ENCODE data around the gene PKDCC.

PKDCC gene, protein sequence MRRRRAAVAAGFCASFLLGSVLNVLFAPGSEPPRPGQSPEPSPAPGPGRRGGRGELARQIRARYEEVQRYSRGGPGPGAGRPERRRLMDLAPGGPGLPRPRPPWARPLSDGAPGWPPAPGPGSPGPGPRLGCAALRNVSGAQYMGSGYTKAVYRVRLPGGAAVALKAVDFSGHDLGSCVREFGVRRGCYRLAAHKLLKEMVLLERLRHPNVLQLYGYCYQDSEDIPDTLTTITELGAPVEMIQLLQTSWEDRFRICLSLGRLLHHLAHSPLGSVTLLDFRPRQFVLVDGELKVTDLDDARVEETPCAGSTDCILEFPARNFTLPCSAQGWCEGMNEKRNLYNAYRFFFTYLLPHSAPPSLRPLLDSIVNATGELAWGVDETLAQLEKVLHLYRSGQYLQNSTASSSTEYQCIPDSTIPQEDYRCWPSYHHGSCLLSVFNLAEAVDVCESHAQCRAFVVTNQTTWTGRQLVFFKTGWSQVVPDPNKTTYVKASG

DNA sequence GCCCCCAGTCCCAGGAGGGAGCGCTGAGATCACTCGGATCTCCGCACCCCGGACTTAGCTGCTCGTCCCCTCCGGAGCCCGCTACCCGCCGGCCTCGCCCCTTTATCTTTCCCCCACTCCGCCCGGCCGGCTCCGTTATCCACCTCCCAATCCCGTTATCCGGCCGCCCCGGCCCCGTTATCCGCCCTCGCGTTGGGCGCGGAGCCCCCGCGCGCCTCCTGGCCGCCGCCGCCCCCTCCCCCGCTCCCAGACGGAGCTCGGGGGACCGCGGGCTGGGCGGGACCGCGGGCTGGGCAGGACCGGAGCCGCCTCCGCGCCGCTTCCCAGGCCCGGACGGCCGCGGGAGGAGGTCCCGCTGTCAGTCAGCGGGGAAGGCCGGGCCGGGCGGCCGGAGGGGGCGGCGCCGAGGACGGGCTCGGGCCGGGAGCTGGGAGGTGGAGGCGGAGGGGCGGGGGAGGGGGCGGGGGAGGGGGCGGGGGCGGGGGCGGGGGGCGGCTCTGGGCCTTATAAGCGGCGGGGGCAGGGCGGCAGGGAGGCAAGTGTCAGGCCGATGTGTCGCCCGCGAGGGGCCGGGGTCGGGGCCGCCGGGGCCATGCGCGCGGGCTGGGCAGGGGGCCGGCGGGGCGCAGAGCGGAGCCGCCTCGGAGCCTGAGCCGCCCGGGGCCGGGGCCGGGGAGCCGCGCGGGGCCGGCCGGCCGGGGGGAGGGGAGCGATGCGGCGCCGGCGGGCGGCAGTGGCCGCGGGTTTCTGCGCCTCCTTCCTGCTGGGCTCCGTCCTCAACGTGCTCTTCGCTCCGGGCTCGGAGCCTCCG, at the start of gene PKDCC:
Gene PKDCC, plus strand, starts transcription at position 534 of the 811 bp plus-strand sequence. Its CDS starts 179 bp downstream, at position 713.
- DNase-seq (ENCODE audit: low read depth) = peak; percentile 86

- no peak for DNase-seq (ENCODE audit: low read depth)
Measured at GRCh38 chr2:41998186-41999127, 49.4 kb upstream of the PKDCC start.

DNA sequence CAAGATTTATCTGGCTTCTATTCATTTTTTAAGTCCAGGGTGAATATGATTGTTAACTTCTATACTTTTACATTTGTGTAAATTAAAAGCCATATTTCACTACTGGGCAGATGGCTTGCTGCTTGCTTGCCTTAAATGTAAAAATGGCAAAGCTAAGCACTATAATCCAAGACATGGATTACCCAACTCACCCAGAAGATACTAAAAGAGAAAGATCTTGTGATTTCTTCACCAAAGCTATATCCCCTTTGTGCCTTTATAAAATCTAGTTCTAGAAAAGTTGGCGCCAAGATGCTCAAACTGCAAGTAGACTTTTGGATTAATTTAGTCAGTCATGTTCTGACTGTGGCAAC, 48.7 kb upstream of the PKDCC start:
- DNase-seq (ENCODE audit: low read depth) = no peak

- no peak for DNase-seq (ENCODE audit: low read depth)
Measured at GRCh38 chr2:41999592-42000281, 48.1 kb upstream of the PKDCC start.

- DNase-seq (ENCODE audit: low read depth) = no peak
Measured at GRCh38 chr2:42001711-42002201, 46.1 kb upstream of the PKDCC start.

GRCh38 chr2:42007551-42007950, 40.3 kb upstream of the PKDCC start:
- no peak for DNase-seq (ENCODE audit: low read depth)

- peak; percentile 15 for DNase-seq (ENCODE audit: low read depth)
Measured at GRCh38 chr2:42008241-42008921, 39.4 kb upstream of the PKDCC start.

- DNase-seq (ENCODE audit: low read depth) = no peak
Measured at GRCh38 chr2:42009657-42010580, 37.9 kb upstream of the PKDCC start.

DNA sequence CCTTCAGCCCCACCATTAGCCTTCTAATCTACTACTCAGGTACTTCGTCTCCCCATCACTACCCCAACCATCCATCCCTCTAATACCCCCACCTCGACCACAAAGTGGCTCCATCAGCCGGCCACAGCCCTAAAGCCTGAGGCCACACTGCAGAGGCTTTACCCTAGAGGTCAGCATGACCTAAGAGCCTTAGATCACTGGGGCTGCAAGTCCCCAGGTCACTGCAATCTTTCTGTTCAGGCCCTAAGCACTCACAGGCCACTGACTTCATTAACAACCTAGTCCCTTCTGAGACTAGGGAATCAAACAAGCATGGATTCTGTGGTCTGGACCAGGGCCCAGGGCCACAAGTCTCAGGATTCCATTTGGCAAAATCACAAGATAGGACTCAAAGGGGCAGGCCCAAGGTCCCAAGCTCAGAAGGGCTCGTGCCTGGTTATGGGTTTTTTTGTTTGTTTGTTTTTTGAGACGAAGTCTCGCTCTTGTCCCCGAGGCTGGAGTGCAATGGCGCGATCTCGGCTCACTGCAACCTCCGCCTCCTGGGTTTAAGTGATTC, 37.0 kb upstream of the PKDCC start:
- DNase-seq (ENCODE audit: low read depth) = peak; percentile 59

GRCh38 chr2:42012137-42012536, 35.7 kb upstream of the PKDCC start:
- no peak for DNase-seq (ENCODE audit: low read depth)

DNA sequence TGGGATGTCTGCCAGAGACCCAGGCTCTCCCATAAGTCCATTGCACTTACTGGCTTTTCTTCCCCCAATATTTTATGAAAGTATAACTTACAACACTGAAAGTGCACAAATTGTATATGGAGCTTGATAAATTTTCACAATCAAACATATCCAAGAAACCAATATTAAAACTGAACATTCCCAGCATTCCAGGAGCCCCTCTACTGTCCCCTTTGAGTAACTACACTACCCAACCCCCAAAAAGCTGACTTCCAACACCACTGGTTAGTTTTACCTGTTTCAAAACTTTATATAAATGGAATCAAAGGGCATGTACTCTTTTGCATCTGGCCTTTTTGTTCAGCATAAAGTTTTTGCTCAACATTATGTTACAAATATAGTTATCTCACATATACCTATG, 35.2 kb upstream of the PKDCC start:
- no peak for DNase-seq (ENCODE audit: low read depth)

GRCh38 chr2:42013409-42013808, 34.4 kb upstream of the PKDCC start:
- DNase-seq (ENCODE audit: low read depth) = no peak

DNA sequence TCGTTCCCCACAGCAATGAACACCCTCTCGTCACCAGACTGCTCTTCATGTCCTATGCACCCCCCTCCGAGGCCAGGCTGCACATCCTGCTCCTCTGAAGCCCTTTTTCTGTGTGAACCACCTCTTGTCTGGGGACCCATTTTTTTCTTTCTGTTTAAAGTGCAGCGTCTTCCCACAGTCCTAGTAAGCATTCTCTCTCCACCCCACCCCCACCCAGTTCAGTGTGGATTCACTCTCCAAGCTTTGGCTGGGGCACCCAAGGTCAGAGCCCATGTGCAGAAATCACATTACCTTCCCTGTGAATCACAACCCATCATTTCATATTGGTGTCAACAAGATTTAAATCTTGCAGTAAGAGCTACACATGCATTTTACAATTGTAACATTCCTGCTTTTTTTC, 26.4 kb upstream of the PKDCC start:
- no peak for DNase-seq (ENCODE audit: low read depth)

DNA sequence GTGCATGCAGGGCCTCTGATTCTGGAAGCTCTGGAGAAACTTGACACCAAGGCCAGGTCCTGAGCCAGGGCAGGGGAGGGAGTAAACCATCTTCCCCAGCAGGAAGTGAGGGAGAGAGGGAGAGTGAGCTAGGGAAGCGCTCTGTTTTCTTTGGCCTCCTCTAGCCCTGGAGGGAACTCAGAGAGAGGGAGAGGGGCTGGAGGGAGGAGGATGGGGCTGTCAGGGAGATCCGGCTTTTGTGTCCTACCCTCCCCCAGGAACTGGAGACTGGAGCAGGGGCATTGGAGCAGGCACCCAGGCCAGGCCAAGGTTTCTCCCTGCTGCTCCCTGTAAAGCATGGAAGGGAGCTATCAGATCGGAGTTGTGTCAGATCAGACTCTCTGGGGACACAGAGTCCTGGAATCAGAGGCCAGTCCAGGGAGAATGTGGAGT, 22.7 kb upstream of the PKDCC start:
- no peak for DNase-seq (ENCODE audit: low read depth)

DNA sequence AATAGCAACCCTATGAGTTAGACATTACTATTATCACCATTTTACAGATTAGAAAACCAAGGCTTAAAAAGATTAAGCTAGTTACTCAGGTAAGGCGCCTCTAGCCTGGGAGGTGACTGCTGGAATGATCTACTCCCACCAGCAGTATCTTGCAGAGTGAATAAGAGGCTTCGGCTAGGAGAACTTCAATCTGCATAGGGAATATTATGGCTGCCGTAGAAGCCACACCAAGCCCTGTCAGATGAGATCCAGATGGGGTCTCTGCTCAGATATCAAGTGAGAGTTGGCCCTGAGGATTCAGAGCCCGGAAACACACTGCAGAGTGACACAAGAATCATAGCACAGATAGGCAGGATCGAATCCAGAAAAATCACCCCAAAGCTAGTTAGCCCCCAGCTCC, 21.5 kb upstream of the PKDCC start:
- DNase-seq (ENCODE audit: low read depth) = no peak

GRCh38 chr2:42028571-42029148, 19.2 kb upstream of the PKDCC start:
- no peak for DNase-seq (ENCODE audit: low read depth)

GRCh38 chr2:42029171-42029570, 18.6 kb upstream of the PKDCC start:
- DNase-seq (ENCODE audit: low read depth) = no peak

GRCh38 chr2:42029639-42030199, 18.1 kb upstream of the PKDCC start:
- DNase-seq (ENCODE audit: low read depth) = no peak
